ENCODE results near the gene PSMA6. TPM values are rescaled to one million over a fixed set of nuclear protein-coding genes. Genes with fewer than 3 reads are reported as not detected.
"Not testable (repeated sequence)": the region's sequence is repeated elsewhere in the genome, so short reads cannot be mapped to it uniquely, and the experiment has no call there.

Gene PSMA6
- total RNA-seq, 4 donors from 2014 or later, result 95.6 to 244 (median 169) TPM

GRCh38 chr14:35352274-35353233, 60.4 kb downstream of the PSMA6 start:
- WGBS, 2 donors, result 77 to 82% methylated on average over 4 to 10 of the region's 15 CpGs
- Histone ChIP-seq H3K4me3 (no peak overlapping the region), H3K9me3 (no peaks in the 10 kb centered on the region), H3K4me1 (peaks cover 0 to 32% (median 0%) of the 10 kb centered on the region in 3 donors), H3K27ac (peak overlapping the region in 2 of 4 donors; percentile 28 to 39), H3K36me3 (no peaks in the 10 kb centered on the region), H3K27me3 (no peaks in the 10 kb centered on the region)
- TF ChIP-seq POLR2A (IDR thresholded peaks at IDR 0.05), result no peak
- TF ChIP-seq CTCF (IDR thresholded peaks at IDR 0.05), result no peak
- intact Hi-C loops (cut with DNase I), result no loop called here
- no peak for DNase-seq

GRCh38 chr14:35353409-35354172, 61.4 kb downstream of the PSMA6 start:
- Histone ChIP-seq H3K36me3 (no peaks in the 10 kb centered on the region), H3K27me3 (no peaks in the 10 kb centered on the region), H3K9me3 (no peaks in the 10 kb centered on the region), H3K4me3 (no peak overlapping the region), H3K4me1 (peaks cover 0 to 28% (median 0%) of the 10 kb centered on the region in 3 donors), H3K27ac (no peak overlapping the region)
- peak in 1 of 6 experiments; percentile 32 for TF ChIP-seq CTCF (IDR thresholded peaks at IDR 0.05)
- no peak for TF ChIP-seq POLR2A (IDR thresholded peaks at IDR 0.05)
- DNase-seq, result no peak
- intact Hi-C loops (cut with DNase I), result no loop called here
- WGBS, 2 donors, result 72 to 81% methylated on average over 10 of the region's 10 CpGs

- H3K9me3 ChIP-seq; intact Hi-C loops (cut with DNase I); DNase-seq; H3K36me3 ChIP-seq; H3K27me3 ChIP-seq; H3K4me3 ChIP-seq: not testable (repeated sequence)
- WGBS, 2 donors, result 69 to 81% methylated on average over 3 to 6 of the region's 6 CpGs
- Histone ChIP-seq H3K4me1 (peaks cover 0 to 28% (median 0%) of the 10 kb centered on the region in 3 donors), H3K27ac (peak overlapping the region in 3 of 4 donors; percentile 67 to 82 (median 78))
Measured at GRCh38 chr14:35355235-35355634, 63.1 kb downstream of the PSMA6 start.

GRCh38 chr14:35355981-35356841, 64.0 kb downstream of the PSMA6 start:
- Histone ChIP-seq H3K4me1 (peaks cover 0 to 33% (median 0%) of the 10 kb centered on the region in 3 donors), H3K4me3 (no peak overlapping the region), H3K27ac (peak overlapping the region; percentile 32 to 82 (median 72)), H3K36me3 (no peaks in the 10 kb centered on the region), H3K27me3 (no peaks in the 10 kb centered on the region), H3K9me3 (no peaks in the 10 kb centered on the region)
- DNase-seq, result no peak
- 36 to 38% methylated on average over 4 to 5 of the region's 5 CpGs for WGBS, 2 donors
- intact Hi-C loops (cut with DNase I), result no loop called here
- TF ChIP-seq CTCF (IDR thresholded peaks at IDR 0.05), result no peak
- no peak for TF ChIP-seq POLR2A (IDR thresholded peaks at IDR 0.05)

- H3K9me3 ChIP-seq; intact Hi-C loops (cut with DNase I); H3K36me3 ChIP-seq; H3K27me3 ChIP-seq; H3K27ac ChIP-seq; DNase-seq; H3K4me3 ChIP-seq: not testable (repeated sequence)
- peaks cover 0 to 44% (median 11%) of the 10 kb centered on the region in 3 donors for H3K4me1 ChIP-seq
- WGBS, 2 donors, result 87 to 93% methylated on average over 7 of the region's 7 CpGs
Measured at GRCh38 chr14:35359655-35360054, 67.5 kb downstream of the PSMA6 start.
